Measurements from ENCODE around the gene DDX56.
"Not testable (repeated sequence)": the region's sequence is repeated elsewhere in the genome, so short reads cannot be mapped to it uniquely, and the experiment has no call there.

Gene DDX56

GRCh38 chr7:44595934-44596635, 22.4 kb upstream of the DDX56 start:
- no peak for DNase-seq

DNA sequence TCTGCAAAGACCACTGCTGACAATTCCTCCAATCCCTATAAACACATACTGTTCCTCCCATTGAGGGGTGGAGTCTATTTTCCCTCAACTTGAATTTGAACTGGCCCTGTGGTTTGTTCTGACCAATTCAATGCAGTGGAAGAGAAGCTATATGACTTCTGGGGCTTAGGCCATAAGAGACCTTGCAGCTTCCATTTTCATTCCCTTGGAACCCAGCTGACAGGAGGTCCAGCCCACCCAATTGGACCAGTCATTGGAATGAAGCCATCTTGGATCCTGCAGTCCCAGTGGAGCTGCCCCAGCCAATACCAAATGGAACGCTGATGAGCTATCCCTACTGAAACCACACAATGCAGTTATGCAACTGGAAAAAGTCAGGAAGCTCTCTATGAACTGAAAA, 17.2 kb upstream of the DDX56 start:
- DNase-seq: no peak

DNA sequence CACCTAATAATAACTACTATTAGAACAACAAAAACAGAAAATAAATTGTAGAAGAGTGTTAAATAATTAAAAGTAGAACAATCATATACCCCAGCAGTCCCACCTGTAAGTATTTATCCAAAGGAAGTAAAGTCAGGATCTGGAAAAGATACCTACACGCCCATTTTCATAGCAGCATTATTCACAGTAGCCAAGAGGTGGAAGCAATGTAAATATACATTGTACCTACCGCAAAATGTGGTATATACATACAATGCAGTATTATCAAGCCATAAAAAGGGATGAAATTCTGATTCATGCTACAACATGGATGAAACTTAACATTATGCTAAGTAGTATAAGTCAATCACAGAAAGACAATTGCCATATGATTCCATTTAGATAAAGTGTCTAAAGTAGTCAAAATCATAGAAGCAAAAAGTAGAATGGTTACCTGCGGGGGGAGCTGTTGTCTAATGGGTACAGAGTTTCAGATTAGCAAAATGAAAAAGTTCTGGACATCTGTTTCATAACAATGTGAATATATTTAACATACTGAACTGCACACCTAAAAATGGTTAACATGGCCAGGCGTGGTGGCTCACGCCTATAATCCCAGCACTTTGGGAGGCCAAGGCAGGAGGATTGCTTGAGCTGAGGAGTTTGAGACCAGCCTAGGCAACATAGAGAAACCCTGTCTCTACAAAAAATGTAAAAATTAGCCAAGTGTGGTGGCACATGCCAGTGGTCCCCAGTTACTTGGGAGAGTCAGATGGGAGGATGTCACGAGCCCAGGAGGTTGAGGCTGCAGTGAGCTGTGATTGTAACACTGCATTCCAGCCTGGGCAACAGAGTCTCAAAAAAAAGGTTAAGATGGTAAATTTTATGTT, 14.4 kb upstream of the DDX56 start:
- DNase-seq: peak; percentile 67

- no peak for DNase-seq
These were observed 9.6 kb upstream of the DDX56 start for GRCh38 chr7:44583146-44583865.

GRCh38 chr7:44581879-44582603, 8.3 kb upstream of the DDX56 start, which contains the start of gene TMED4:
TMED4 (minus strand) TSS chr7:44582231; CDS start chr7:44582206, 25 bp downstream.
- DNase-seq: peak; percentile 98

GRCh38 chr7:44580945-44581878, 7.5 kb upstream of the DDX56 start:
- DNase-seq: no peak

- no peak for DNase-seq
These were observed 2.5 kb upstream of the DDX56 start for GRCh38 chr7:44576228-44576627.

DNA sequence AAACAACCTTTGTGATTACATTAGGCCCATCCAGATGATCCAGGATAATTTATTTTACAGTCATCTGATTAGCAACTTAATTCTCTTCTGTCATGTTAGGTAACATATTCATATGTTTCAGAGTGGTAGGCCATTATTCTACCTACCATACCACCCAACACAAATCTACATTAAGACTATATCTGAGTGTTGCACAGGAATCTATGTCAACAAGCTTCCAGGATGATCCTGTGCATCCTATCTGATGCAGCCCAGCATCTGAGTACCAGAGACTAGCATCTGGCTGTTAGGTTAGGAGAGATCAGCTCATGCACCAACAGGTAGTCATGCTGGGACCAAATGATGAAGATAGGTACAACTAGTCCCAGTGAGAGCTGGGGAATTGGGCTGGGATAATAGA, 1.3 kb upstream of the DDX56 start:
- no peak for DNase-seq

DNA sequence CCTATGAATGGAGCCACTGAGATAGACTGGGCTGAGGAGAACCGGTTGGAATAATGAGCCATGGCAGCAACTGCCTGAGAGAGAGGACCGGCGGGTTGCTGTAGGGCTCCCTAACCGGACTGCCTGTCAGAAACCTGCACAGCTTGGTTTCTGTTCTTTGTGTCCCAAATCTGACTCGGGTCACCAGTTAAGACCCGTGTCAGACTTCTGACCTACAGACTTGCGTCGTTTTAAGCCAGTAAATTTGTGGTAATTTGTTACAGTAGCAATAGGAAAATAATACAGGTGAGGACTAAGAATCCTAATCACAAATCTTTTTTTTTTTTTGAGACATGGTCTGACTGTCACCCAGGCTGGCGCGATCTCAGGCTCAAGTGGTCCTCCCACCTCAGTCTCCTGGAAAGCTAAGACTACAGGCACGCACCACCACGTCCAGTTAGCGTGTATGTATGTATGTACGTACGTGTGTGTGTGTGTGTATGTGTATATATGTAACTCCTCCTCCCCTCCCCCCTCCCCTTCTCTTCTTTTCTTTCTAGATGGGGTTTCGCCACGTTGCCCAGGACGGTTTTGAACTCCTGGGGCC, 672 bp upstream of the DDX56 start:
- DNase-seq: peak; percentile 22

- no peak for DNase-seq
These were observed 937 bp downstream of the DDX56 start for GRCh38 chr7:44572771-44573170.

- no peak for DNase-seq
These were observed 3.7 kb downstream of the DDX56 start for GRCh38 chr7:44569959-44570358.

DNA sequence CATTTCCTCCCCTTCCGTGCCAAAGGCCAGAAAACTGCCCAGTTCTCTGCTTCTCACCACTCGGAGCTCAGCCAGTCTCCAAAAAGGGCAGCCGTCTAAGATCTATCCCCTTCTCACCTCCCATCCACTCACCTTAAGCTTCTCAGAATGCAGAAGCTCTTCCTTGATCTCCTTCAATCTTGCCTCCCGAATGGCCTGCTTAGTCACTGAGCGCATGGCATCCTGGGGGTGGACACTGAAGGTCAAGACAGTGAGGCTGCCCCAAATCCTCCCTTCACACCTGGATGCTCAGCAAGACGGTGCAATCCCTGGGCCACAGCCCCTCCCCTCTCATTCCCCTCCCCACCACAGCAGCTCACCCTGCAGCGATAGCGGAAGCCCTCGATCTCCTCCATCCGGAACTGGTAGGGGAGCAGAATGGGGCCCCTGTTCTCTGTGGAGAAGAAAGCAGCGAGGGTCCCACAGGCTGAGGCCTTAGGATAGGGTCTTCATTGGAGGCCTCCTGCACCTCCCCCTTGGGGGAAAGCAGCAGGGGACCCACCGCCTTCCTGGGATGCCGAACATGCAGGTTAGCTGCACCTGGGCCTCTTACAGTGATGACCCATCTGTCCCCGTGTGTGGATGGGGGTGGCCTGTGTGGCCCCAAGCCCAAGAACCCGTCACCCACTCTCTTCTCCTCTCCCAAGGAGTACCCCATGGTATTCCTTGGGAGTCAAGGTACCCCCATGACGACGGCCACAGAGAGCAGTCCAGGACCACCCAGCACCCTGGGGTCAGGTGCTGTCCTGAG, 4.7 kb downstream of the DDX56 start:
- no peak for DNase-seq

GRCh38 chr7:44567884-44568283, 5.8 kb downstream of the DDX56 start:
- DNase-seq: no peak

- DNase-seq: no peak
These were observed 7.0 kb downstream of the DDX56 start for GRCh38 chr7:44566680-44567079.

DNA sequence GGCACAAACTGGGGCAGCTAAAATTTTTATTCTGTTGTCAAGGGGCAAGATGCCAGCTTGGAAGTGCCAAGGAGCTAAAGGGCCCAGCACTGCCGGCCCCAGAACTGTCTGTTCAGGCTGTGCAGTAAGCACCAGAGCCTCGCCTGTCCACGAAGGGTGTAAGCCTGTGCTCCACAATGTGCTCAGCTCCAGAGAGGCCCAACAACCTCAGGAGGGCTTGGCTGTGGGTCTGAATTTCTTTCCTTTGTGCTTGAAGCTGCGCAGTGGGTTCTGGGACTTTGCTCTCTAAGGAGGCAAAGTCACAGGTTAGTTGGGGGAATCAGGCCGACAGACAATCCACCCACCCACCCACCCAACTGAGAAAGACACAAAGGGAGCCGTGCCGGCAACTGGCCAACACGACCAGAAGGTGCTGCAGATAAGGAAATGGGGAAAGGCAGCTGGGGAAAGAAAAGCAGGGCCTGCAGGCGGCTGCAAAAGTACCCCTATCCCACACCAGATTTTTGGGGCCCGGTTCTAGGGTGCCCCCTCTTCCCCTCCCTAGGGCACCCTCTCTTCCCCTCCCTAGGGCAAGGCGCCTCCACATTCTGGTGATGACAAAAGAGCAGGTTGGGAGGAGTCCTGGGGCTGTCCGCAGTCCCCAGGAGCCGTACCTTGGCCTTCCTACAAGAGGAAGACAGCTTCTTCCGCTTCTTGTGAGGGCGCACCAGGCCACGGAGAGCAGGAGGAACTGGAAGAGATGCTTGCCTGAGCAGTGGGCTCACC, 7.7 kb downstream of the DDX56 start:
- DNase-seq: no peak

- DNase-seq: peak; percentile 49
These were observed 8.5 kb downstream of the DDX56 start for GRCh38 chr7:44565097-44565794.

DNA sequence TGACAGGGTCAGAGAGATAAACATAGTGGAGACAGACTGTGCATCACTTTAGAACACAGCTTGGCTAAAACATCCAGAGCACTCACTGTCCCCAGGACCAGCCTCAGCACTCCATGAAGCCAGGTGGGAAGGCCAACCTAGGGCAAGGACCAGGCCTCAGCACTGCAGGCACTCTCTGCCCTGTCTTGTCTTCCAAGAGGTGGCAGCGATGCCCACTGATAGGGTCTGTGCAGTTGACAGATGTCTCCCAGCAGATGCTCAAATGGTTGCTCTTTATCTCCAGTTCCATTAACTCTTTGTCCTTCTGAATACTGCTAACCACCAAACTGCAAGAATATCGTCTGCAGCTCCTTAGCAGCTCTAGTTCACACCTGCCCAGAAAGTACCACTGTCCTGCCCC, 9.1 kb downstream of the DDX56 start:
- no peak for DNase-seq

- no peak for DNase-seq
These were observed 10.5 kb downstream of the DDX56 start for GRCh38 chr7:44563171-44563679.

GRCh38 chr7:44562622-44562962, 11.1 kb downstream of the DDX56 start:
- DNase-seq: not testable (repeated sequence)

All from inflammatory macrophage treated with lipopolysaccharide for 4 hours (primary cell).